GM18867 (cell line): ENCODE data around the gene PCSK5.

ENCODE experiments used
- ATAC-seq: cut with Tn5 transposase; IDR thresholded peaks from one replicate; pipeline ENCODE4 v1.9.1; 2021; ENCODE audit warnings: mild to moderate bottlenecking, moderate library complexity; ENCODE audit not compliant: unreplicated experiment

Gene PCSK5

GRCh38 chr9:76115396-76115795, 224.9 kb downstream of the PCSK5 start:
- ATAC-seq, result no peak

DNA sequence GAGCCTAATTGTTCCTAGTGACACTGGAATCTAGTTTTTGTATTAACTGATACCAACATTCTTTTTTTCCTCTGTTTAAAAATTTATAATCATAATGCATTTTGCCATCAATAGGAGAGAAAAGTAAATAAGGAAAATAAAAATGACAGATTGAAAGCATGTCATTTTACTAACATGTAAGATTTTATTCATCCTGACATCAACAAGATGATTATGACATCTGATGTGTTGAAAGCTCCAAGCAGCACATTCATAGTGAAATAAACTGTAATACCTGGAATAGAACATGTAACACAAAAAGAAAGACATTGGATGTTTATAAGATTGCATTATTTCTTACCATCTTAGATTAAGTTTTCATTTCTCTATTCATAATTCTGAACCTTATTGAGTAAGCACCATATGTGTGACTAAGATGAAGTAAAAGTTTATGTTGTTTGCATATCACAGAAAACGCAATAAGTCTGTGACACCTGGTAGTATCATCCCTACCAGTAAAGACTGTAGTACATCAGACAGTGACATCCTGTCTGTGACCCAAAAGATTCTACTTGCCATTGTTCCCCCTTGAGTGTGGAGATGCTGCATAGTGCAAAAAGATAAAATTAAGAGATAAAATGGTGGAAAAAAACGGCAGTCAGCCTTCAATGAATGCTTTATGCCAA, 225.6 kb downstream of the PCSK5 start:
- no peak for ATAC-seq

- ATAC-seq, result no peak
Observed at GRCh38 chr9:76116913-76117312, 226.4 kb downstream of the PCSK5 start.

DNA sequence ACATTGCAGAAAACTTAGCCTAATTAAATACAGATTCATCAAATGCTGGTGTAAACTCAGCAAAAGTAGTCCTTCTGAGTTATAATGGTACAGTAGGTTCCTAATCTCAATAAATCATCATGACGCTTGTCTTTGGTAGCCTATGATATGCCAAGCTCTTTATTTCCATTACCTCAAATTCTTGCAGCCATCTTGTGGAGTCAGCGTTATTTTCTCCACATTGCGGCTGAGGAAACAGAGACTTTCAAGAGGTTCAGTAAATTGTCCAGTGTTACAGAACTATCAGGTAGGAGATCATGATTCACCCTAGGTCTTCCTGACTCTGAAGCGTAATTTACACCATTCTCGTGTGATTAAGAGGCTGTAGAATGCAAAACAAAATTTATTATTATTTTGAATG, 237.2 kb downstream of the PCSK5 start:
- no peak for ATAC-seq

GRCh38 chr9:76135902-76136301, 245.4 kb downstream of the PCSK5 start:
- ATAC-seq, result no peak

GRCh38 chr9:76136986-76137385, 246.5 kb downstream of the PCSK5 start:
- ATAC-seq, result no peak

- ATAC-seq, result no peak
Observed at GRCh38 chr9:76137931-76138330, 247.5 kb downstream of the PCSK5 start.

DNA sequence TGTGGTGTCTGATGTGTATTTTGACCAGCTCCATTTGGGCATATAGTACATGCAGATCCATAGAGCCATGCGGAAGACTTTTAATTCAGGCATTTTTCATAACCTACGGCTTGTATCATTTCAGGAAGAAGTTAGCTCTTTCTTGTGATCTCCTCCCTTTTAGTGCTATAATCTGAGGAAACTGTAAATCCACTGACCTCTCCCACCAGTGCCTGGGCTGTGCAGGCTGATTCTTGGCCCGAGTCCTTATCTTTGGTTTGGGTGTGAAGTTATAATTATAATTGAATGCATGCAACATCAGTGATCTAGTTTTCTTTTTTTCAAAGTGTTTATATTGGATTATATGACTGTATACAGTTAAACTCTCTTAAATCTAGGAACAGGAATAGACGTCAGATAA, 247.9 kb downstream of the PCSK5 start:
- ATAC-seq, result no peak

GRCh38 chr9:76143834-76144233, 253.4 kb downstream of the PCSK5 start:
- no peak for ATAC-seq

- ATAC-seq, result no peak
Observed at GRCh38 chr9:76150013-76150412, 259.5 kb downstream of the PCSK5 start.

DNA sequence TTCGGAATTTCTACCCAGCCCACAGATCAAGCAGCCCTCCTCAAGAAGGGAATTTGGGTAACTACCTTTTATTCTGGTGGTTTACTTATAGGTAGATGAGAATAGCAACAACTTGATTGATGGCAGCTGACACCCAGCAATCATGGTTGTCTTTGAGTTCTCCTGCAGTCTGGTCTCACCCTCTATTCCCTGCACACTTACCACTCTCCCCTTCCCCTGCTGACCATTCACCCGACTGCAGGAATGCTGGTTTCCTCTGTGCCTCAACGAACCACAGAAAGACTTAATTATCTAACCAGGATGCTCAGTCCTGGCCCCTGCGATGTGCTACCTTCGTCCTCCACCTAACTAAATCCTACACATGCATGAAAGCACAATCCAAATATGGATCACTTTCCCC, 260.8 kb downstream of the PCSK5 start:
- ATAC-seq, result no peak

GRCh38 chr9:76153339-76153738, 262.9 kb downstream of the PCSK5 start:
- no peak for ATAC-seq

- ATAC-seq, result no peak
Observed at GRCh38 chr9:76153902-76154629, 263.6 kb downstream of the PCSK5 start.

GRCh38 chr9:76155361-76155760, 264.9 kb downstream of the PCSK5 start:
- ATAC-seq, result no peak

- no peak for ATAC-seq
Observed at GRCh38 chr9:76158713-76159112, 268.2 kb downstream of the PCSK5 start.

- no peak for ATAC-seq
Observed at GRCh38 chr9:76159293-76159926, 268.9 kb downstream of the PCSK5 start.

DNA sequence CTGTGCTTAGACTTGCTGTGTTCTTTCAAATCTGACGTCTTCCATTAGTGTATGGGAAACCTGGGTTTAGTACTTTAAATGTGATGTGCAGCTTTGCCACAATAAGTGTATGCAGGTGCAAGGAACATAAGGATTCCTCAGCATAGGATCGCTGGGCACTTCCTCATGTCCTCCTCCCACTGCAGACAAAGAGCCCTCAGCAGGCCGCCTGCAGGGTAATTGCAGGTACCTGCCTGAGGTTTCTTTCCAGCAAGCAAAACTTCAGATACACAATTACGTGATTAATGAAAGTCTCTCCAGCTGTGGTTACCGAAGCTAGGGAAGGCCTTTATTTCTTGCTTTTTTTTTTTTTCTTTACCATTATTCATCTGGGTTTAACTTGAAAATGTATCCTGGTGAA, 270.6 kb downstream of the PCSK5 start:
- ATAC-seq, result no peak

- no peak for ATAC-seq
Observed at GRCh38 chr9:76161541-76161940, 271.1 kb downstream of the PCSK5 start.

GRCh38 chr9:76162086-76162730, 271.7 kb downstream of the PCSK5 start:
- ATAC-seq, result no peak

DNA sequence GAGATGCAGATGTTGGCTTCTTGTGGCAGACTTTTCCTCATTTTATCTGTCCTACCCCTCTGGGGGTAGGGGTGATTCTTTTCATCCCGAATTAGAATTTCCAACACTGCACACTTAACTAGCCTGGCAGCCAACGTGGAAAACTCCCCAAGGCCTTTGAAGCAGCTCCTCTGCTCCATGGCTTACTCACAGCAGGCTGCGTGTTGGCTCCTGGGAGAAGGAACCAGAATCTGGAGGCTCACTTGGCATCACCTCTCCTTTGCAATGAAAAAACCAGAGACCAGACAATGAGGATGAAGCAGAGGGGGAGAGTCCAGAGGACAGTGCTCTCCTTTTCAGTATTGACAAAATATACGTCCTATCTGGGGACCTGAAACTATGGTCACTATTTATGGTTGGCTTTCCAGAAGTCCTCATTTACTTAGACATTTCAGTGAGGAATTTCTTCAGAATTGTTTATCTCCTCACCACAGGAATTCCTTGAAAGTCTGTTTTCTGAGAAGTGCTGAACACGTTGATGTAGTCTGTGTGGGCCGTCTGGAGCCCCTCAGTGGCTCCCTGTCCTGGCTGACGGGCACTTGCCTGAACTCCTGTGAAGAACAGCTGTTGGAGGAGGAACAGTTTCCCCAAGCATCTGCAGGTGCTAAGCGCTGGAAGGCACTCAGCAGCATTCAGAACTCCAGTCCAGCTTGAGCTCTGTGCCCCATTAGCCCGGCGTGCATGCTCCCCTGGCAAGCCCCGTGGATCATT, 272.5 kb downstream of the PCSK5 start:
- no peak for ATAC-seq

DNA sequence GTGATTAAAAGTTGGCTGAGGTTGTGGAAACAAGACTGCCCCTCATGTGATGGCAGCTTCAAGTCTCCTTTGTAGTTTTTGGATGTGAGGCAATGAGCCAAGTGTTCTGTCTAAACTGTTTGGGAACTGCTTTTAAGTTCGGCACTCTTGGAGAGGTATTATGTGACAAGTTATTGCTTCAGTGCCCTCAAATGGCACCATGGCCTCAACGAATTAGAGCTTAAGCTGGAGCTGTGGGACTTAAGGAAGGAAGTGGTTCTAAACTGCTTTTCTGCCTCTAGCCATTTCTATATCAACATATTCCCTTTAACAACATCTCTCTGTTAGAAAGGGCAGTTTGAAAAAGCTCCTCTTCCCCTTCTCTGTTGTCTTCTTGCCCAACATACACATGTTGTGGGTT, 276.1 kb downstream of the PCSK5 start:
- ATAC-seq, result no peak
